GM12875 (cell line): Measurements from ENCODE around the gene PTPRD.

Experiments
- H3K4me3 ChIP-seq: one replicate; pipeline ENCODE4 v1.5.1; 2011; ENCODE audit warnings: low read depth, low read length, control low read depth
- TF ChIP-seq, protein P1 (sequence below): IDR thresholded peaks from 2 replicates; pipeline ENCODE4 v1.5.1; 2011; ENCODE audit warnings: low read depth, mild to moderate bottlenecking, control low read depth, inconsistent platforms, low read length, moderate library complexity, borderline replicate concordance; ENCODE audit not compliant: insufficient read depth

Gene PTPRD

DNA sequence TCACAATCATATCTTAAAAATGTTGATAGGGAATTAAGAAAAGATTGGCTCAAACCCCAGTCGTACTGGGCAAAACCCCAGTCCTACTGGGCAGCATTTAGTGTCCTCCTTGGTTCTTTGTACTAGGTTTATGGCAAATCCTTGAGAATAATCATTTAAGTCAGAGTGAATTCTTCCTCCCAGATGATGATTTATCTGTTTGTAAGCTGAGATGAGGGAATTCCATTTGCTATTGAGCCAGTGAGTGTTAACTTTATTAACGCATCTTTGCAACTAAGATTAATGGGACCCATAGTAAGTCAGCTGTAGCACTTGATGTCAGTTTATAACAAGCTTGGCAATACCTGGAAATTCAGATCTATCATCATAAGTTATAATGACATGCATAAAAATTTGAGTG lies 1991.4 kb downstream of the PTPRD start:
- TF ChIP-seq, protein P1, sequence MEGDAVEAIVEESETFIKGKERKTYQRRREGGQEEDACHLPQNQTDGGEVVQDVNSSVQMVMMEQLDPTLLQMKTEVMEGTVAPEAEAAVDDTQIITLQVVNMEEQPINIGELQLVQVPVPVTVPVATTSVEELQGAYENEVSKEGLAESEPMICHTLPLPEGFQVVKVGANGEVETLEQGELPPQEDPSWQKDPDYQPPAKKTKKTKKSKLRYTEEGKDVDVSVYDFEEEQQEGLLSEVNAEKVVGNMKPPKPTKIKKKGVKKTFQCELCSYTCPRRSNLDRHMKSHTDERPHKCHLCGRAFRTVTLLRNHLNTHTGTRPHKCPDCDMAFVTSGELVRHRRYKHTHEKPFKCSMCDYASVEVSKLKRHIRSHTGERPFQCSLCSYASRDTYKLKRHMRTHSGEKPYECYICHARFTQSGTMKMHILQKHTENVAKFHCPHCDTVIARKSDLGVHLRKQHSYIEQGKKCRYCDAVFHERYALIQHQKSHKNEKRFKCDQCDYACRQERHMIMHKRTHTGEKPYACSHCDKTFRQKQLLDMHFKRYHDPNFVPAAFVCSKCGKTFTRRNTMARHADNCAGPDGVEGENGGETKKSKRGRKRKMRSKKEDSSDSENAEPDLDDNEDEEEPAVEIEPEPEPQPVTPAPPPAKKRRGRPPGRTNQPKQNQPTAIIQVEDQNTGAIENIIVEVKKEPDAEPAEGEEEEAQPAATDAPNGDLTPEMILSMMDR, result no peak
- H3K4me3 ChIP-seq, result no peak overlapping the region

DNA sequence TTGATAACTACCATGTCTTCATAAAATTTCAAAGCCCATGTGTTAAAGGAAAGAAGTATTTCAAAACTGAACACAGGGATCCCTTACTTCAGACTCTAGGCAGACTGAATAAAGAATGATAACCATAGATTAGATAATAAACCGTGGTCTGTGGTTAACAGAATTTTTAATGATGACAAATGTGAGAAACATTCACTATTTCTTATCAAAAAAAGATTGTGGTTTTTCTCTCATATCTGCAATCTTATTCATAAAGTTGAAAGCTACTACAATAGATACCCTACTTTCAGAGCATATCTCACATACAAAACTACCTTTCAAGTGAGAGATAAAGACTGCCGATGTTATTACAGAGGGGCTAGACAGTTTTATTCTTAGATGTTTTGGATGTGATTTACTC lies 1996.4 kb downstream of the PTPRD start:
- TF ChIP-seq, protein P1, result no peak

DNA sequence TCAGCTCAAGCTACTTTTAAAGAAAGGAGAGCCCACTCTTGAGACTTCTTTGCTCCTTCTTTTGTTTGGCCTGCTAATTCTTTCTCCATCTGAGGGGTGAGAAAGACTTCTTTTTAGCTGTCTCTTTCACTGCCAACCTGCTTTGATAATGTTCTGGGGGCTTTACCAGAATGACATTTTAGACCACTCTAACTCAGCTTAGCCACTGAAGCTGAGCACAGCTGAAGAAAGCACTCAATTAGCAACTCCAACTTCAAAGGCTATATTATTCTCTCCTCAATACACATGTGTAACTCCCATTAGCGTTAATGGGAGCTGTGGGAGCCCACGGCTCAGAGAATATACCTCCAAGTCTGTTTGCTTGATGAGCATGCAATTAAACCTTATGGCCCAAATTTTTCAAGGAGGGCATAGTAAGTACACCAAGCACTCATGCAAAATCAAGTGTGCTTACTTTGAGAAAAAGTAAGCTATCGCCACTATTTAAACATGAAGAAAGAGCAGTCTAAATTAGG lies 1997.8 kb downstream of the PTPRD start:
- no peak overlapping the region for H3K4me3 ChIP-seq
- TF ChIP-seq, protein P1, result no peak

More for the DNA sequence above, 1996.4 kb downstream of the PTPRD start:
- no peak overlapping the region for H3K4me3 ChIP-seq

DNA sequence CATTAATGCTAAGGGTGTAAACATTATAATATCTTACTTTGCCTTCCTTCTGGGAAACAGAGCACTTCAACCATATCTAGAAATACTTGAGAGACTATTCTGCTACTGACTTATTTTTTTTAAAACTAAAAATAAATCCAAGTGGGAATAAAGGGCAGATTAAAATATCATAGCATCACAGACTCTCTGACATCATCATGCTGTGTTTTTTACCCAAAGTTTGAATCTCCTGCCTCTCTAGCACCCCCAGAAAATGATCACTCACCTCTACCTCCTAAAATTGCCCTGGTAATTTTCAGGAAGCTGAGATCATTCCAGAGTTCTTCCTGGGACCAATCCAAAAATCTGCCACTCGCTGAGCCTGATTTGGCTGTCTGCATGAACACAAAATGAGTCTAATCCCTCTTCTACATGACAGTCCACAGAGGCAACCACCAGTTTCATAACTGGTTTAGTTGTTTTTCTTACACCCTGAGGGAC lies 1999.4 kb downstream of the PTPRD start:
- TF ChIP-seq, protein P1, result no peak
- no peak overlapping the region for H3K4me3 ChIP-seq

DNA sequence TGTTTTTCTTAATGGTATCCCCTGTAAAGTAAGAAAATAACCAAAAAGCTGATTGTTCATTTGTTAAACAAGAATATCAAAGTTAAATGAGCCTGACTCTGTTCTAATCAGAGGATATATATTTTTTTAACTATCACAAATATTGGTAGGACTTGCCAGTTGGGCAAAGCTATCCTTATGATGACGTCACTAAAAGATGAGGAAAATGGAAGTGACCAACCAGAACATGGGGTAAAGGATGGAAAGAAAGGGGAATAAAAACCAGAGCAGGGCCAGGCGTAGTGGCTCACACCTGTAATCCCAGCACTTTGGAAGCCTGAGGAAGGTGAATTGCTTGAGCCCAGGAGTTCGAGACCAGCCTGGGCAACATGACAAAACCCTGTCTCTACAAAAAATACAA lies 2001.6 kb downstream of the PTPRD start:
- TF ChIP-seq, protein P1, result no peak
- H3K4me3 ChIP-seq, result no peak overlapping the region

DNA sequence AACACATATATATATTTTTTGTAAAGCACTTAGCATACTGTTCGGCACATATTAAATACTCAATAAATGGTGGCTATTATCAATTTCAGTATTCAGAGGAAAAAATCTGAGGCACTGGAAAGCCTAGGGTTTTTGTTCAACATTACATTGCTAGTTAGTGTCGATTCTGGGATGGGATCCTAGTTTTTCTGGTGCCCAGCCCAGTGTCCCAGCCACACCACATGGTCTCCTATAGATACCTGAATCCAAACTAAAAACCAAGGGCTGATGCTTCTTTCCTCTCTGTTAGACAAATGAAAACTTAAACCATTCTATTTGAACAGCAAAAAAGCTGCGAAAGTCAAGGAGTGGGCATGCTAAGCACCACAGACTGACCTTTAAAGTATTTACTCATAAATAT lies 2002.5 kb downstream of the PTPRD start:
- no peak overlapping the region for H3K4me3 ChIP-seq
- TF ChIP-seq, protein P1, result no peak

GRCh38 chr9:8605096-8605495 lies 2007.7 kb downstream of the PTPRD start:
- no peak overlapping the region for H3K4me3 ChIP-seq
- TF ChIP-seq, protein P1, result no peak
